NCI-H2107 treated with DMSO at 0.1 percent for 48 hours (cell line): ENCODE results near the gene CAMKV.
"Not testable (repeated sequence)": the region's sequence is repeated elsewhere in the genome, so short reads cannot be mapped to it uniquely, and the experiment has no call there.

ENCODE experiments used
- DNase-seq: peaks from one replicate; lab custom pipeline; 2025; ENCODE audit not compliant: unreplicated experiment; lab: John Stamatoyannopoulos, UW

Gene CAMKV, protein sequence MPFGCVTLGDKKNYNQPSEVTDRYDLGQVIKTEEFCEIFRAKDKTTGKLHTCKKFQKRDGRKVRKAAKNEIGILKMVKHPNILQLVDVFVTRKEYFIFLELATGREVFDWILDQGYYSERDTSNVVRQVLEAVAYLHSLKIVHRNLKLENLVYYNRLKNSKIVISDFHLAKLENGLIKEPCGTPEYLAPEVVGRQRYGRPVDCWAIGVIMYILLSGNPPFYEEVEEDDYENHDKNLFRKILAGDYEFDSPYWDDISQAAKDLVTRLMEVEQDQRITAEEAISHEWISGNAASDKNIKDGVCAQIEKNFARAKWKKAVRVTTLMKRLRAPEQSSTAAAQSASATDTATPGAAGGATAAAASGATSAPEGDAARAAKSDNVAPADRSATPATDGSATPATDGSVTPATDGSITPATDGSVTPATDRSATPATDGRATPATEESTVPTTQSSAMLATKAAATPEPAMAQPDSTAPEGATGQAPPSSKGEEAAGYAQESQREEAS

DNA sequence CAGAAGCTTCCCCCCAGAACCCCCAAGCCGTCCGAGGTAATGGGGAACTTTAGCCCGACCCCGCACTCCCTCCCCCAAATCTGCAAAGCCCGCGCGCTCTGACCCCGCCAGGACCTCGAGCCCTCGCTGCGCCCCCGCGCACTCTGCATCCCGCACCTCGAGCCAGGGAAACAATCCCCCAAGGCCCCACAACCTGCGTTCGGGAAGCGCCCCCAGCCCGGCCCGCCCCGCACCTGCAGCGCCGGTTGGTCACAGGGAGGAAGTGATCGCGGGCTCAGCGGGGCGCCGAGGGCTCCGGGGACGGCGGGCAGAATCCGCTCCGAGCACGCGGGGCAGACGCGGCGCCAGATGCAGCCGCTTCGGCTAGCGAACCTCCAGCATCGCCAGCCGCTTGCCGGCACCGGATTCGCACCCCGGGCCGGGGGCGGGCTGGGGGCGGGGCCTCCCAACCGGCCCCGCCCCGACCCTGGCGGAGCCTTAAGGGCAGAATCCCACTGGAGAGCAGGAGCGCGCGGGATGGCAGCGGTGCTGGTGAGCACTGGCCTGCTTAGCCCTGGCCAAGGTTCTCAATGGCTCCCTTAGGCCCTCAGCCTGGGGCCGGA is at the start of gene CAMKV:
Gene CAMKV, minus strand, starts transcription at position 382 of the 602 bp plus-strand sequence. CDS start 7,518 bp downstream, outside the sequence.
- no peak for DNase-seq

DNA sequence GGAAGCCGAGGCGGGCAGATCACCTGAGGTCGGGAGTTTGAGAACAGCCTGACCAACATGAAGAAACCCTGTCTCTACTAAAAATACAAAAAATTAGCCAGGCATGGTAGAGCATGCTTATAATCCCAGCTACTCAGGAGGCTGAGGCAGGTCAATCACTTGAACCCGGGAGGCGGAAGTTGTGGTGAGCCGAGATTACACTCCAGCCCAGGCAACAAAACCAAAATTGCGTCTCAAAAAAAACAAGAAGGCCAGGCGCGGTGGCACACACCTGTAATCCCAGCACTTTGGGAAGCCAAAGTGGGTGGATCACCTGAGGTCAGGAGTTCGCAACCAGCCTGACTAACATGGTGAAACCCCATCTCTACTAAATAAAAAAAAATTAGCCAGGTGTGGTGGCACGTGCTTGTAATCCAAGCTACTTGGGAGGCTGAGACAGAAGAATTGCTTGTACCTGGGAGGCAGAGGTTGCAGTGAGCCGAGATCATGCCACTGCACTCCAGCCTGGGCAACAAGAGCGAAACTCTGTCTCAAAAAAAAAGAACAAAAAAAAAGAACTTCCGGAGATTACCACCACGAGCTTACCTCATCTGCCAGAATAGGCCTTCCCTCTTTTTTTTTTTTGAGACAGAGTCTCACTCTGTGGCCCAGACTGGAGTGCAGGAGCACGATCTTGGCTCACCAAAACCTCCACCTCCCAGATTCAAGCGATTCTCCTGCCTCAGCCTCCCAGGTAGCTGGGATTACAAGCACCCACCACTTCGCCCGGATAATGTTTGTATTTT is 48.3 kb upstream of the CAMKV start:
- not testable (repeated sequence) for DNase-seq

DNA sequence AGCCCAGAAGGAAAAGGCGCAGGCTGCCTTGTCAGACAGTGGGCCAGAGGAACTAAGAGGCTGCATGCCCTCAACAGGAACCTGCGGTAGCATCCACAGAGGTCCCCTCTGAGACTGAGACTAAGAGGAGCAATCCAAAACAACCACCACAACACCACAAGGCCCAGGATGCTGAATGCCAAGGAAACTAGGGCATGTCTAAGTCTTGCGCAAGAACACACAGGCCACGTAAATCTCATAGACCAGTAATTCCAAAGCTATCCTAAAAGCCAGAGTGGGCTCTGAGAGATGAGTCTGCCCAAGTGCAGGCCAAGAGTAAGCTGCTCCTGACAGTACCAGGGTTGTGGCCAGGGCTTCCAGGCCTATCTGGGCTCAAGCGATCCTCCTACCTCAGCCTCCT is 47.0 kb upstream of the CAMKV start:
- no peak for DNase-seq

DNA sequence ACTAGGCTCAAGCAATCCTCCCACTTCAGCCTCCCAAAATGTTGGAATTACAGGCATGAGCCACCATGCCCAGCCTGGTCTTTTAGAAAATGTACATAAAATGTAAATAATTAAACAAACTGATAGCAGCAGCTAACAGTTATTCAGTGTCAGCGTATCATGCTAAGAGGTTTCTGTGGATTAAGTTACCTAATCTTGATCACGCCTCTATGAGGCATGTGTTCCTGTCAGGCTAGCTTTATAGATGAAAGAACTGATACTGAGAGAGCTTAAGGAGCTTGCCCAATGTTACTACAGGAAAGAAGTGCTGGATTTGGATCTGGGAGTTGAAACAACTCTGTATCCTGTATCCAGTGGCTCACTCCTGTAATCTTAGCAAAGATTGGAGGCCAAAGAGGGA is 45.2 kb upstream of the CAMKV start:
- DNase-seq: no peak

DNA sequence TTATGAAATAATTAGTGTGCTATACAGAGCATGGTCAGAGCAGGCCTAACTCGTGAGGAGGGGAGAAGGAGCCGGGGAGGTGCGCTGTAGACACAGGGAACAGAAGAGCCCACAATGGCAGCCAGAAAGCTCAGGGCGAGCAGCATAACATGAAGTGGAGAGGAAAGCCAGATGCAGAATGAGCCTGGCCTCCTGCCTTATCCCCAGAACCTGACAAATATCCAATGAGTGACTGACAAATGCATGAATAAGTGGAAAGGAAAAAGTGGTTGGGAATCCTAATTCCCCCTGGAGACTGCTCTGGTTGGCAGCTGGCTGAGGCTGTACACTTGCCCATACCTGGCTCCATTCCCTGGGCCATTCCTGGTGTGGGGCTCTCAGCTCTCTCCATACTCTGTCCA is 43.2 kb upstream of the CAMKV start:
- no peak for DNase-seq

DNA sequence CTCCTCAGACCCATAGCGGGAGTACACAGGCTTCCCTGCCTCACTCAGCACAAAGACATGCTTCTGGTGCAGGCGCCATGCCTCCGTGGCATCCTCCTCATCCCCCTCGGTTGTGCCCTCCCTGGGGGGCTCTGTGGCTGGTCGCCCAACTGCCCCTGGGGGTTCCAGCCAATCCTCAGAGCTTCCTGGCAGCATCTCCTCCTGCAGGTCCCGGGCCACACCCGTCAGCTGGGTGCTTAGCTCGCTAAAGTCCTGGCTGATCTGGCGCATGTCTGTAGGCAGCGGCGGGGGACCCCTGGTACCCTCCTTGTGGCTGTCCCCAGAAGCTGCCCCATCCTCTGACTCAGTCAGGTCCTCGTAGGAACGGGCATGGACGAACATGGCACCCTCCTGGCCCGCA is 41.9 kb upstream of the CAMKV start:
- DNase-seq: no peak

DNA sequence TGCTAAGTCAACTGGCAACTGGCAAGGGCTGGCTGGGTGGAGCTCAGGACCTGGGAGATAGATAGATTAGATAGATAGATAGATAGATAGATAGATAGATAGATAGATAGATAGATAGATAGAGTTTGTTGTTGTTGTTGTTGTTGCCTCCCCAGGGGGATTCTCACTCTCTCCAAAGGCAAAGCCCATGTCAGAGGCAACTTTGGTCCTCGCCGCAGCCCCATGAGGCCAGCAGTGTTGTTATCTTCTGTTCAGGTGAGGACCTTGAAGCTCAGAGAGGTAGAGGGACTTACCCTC is 41.4 kb upstream of the CAMKV start:
- DNase-seq: no peak

DNA sequence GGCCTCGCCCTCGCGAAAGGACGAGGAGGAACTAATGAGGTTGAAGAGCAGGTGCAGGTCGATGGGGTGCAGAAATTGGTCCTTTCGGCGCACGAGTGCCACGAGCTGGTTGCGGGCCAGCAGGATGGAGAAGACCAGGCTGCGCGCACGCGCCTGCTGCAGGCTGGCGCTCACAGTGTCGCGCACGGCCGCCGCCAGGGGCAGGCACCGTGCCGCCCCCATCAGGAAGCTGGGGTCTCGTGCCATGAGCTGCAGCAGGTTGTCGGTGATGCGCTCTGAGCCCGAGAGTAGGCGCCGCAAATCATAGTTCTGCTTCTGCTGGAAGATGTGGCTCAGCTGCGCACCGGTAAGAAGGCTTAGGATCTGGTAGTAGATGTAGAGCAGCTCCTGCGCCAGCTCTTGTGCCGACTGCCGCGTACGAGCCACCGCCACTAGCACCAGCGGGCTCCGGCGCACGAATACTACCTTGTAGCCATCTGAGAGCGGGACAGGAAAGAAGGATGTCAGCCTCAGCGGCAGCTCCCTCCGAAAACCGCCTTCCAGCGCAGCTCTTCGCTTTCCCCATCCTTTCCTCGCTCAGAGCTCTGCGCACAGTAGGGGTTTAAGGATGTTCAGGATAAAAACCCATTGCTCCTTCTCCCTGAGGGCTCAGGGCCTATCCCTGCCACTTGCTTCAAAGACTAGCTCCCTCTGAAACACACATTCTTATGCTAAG is 40.9 kb upstream of the CAMKV start:
- DNase-seq: no peak

DNA sequence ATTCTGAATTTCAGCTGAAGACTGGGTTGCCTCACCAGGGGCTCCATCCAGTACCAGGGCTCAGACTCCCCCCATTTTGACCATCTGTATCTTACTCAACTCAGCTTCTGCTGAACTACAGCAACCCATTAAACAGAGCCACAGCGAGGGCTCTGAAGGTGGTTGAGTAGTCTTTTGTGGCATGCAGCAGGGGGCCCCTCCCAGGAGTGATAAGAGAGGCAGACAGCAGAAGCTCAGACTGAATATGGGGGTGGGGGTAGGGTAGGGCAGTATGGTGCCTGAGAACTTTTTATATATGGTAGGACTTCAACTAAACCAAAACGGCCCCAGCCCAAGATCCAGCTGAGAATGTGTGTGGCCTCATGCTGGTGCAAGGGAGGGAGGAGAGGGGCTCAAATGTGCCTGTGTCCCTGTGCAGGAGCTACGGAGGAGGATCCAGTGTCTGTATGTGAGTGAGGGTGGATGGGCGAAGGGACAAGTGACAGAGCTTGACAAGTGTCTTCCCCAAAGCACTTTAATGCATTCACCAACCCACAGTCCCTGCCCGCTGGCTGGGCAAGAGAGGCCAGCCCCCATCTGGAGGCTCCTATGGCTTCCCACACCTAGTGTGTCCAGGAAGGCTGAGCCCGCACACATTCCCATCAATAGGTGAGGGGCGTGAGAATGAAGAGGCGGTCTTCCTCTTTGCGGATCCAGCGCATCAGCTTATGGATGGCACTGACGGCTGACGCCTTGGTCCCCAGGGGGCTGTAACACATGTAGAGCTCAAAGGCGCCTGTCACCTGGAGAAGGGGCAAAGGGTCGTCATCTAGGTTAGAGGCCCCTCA is 38.9 kb upstream of the CAMKV start:
- no peak for DNase-seq

DNA sequence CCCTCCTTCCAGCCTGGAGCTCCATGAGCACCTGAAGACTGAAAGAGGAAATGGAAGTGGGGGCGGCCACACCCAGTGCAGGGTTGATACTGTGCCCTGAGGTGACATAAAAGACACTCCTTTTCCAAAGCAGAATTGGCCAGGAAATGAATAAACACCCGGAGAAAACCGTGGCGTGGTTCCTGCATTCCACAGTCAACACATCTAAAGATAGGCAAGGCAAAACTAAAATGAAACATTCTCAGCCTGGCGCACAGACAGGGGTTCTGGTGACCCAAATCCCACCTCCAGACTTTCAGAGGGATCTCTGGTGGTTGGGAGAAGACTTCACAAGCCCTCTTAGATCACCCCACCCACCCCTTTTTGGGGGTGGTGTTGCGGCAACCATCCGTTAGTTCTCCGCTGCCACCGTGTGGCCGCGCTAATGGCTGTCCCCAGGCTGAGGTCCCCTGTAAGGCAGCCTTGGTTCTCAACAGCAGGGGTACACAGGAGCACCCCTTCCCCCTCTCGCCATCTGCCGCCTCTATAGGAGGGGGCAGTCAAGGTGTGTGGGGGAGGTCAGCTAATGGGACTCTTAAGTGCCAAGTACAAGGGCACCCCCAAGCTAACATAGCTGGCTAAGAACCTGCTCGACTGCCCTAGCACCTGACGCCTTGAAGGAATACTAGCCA is 36.5 kb upstream of the CAMKV start:
- no peak for DNase-seq

DNA sequence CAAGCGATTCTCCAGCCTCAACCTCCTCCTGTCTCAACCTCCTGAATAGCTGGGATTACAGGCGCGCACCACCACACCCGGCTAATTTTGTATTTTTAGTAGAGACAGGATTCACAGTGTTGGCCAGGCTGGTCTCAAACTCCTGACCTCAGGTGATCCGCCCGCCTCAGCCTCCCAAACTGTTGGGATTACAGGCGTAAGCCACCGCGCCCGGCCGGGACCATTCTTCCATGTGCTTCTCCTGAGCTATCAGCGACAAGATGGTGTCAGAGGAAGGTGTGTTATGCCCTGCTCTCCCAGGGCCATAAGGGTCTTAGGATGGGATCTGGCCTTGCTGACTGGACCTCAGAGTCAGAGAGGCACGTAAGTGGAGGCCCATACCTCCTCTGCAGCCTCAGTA is 34.7 kb upstream of the CAMKV start:
- not testable (repeated sequence) for DNase-seq

DNA sequence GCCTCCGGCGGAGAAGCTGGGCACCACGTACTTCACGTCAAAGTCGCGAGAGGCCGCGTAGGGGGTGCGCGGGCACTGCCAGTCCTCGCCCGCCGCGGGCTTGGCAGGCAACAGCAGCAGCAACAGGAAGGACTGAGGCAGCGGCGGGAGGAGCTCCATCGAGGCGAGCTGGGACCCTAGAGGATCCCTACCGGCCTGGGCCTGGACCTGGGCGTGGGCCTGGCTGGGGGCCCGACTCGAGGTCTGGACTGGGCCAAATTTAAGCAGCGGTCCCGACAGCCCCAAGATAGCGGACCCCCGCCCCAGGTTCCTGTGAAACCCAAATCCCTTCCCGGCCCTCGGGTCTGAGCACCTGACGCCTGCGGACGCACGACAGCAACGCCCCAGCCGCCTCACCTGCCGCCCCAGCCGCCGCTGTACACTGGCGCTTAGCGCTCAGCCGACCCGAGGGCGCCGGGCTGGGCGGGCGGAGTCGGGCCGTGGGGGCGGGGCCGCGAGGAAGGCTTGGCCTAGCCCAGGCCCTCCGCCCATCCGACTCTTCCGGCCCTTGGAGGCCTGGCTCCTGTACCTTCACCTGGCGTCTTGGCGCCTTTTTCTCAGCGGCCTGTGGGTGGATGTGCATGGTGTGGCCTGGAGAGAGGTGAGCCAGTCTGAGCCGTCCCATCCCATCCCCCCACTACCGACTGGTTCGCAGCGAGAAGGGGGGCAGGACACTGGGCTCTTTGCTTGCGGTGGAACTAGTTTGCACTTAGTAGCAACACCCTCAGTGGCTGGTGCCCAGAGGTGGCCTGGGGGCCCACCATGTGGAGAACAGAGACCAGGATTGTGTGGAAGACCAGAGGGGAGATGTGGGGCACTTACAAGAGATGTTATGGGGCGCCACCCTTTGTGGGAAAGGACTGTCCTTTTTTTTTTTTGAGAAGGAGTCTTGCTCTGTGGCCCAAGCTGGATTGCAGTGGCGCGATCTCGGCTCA is 34.0 kb upstream of the CAMKV start, which contains the start of gene MST1R:
Gene MST1R, minus strand, starts transcription at position 423 of the 974 bp plus-strand sequence. Its CDS starts 264 bp downstream, at position 159.
- DNase-seq: no peak

DNA sequence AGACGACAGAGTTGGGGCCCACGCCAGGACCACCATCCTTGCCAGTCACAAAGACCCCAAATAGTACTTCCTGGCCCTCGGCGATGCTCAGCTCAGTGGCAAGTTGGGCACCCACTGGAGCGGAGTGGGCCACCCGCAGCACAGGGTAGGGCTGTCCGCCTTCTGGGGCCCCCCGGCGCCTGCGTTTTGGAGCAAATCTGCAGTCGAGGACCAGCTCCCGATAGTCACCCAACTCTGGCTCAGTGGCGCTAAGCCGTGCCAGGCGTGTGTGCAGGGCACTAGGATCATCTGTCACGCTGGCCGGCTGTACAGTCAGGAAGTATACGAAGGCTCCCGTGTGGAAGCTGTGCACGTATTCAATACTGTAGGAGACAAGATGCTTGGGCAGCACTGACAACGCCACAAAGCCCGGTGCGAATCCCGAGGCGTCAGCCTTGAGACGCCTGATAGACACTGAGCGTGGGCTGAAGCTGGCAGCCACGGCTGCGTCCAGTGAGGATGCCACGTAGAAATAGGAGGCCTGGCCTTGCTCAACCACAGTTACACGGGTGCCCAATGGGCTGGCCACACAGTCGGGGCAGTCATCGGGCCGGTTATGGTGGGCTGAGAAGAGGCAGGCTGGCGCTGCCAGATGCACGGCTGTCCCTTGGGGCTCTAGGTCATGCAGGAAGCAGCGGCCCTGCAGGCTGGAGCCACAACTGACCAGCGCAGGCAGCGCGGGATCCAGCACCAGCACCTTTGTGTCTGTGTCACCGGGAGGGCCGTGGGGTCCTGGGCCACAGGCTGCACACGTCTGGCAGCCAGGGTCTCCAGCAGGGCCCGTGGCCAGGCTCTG is 33.0 kb upstream of the CAMKV start:
- no peak for DNase-seq

DNA sequence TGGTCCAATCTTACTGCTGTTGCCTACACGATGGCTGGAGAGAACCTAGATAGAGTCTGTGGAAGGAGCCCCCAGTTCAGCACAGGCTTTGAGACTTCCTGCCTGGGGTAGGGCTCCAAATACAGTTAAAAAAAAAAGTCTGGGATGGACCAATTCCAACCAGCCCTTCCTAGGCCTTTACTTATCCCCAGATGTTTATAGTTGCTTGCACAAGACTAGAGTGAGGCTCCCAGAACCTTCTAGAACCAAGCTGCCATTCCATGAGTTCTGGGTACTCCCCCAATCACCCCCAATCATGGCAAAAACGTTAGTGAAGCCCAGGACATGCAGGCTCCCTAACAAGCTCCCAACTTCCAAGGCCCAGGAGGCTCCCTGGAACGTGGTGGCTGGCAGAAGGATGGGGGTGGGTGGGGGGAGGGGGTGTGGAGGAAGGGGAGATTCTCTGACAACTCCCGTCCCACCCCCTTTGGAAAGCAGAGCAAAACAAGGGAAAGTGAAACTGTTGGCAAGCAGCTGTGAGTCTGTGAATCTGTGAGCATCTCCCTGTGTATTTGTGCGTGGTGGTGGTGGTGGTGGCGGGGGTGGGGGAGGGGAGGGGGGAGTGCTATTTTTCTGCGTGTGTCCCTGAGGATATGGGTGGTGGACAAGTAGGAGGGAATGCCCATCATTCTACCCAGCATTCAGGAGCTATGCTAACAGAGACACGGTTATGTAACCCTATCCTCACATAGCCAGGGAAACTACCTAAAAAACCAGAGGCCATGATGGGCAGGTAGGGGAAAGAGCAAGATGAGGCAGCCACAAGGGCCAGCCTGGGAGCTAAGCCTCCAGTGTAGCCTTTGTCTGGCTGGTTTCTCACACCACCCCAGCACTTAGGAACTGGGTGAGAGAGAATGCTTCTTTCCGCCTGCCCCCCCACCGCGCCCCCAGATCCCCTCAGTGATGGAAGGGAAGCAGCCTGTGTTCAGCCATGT is 31.9 kb upstream of the CAMKV start:
- DNase-seq: no peak

DNA sequence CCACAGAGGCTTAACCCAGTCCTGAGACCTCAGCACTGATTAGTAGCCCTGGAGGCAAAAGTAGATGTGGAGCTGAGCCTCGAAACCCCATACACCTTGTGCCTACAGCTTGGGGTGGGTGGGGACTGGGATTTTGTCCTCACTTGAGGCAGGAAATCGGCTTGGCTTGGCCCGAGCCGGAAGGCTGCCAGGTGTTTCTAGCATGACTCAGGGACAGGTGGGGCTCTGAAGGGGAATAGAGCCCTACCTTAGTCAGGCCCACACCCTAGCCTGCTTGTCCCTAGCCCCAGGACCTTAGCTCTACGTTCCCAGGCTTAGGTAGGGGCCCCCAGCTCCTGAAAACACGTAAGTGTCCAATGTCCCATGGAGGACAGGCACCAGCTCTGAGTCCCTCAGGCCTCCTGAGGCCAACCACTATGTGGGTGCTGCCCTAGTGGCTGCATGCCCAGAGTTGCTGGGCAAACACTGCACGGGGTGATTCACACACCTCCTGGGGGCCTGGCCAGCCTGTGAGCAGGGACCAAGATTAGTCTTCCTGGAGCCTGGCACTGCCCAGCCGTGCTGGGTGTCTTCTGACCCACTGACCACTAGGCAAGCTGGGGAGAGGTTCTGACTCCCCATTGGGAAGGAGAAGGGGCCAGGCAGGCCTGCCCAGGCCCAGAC is 30.9 kb upstream of the CAMKV start:
- DNase-seq: no peak

DNA sequence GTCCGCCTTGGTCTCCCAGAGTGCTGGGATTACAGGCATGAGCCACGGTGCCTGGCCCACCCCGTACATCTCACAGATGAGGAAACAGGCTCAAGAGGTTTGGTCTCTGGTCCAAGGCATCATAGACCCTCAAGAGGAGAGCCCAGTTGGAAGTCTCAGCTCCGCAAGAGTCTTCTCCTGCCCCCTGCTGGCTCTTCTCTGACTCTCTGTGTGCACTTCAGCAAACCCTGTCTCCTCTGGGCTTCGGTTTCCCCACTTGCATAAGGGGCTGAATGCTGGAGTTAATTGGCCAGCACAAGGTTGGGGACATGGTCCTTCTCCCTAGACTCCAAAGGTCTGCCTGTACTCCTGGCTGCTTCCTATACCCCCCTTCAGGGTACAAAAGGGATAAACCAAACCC is 30.1 kb upstream of the CAMKV start:
- no peak for DNase-seq
